Measurements from ENCODE around the gene PPP1R9A.

The PPP1R9A gene

GRCh38 chr7:95045236-95045923 lies 138.0 kb downstream of the PPP1R9A start:
- DNase-seq = no peak

GRCh38 chr7:95046494-95047240 lies 139.3 kb downstream of the PPP1R9A start:
- DNase-seq = no peak

GRCh38 chr7:95047291-95047690 lies 139.9 kb downstream of the PPP1R9A start:
- DNase-seq = no peak

GRCh38 chr7:95052566-95053094 lies 145.2 kb downstream of the PPP1R9A start:
- DNase-seq = no peak

GRCh38 chr7:95054386-95054785 lies 147.0 kb downstream of the PPP1R9A start:
- no peak for DNase-seq

- DNase-seq = no peak
These were observed 147.9 kb downstream of the PPP1R9A start for GRCh38 chr7:95055295-95055694.

GRCh38 chr7:95056107-95056739 lies 148.8 kb downstream of the PPP1R9A start:
- no peak for DNase-seq

GRCh38 chr7:95056901-95057300 lies 149.5 kb downstream of the PPP1R9A start:
- no peak for DNase-seq

GRCh38 chr7:95059842-95060313 lies 152.5 kb downstream of the PPP1R9A start:
- DNase-seq = no peak

- no peak for DNase-seq
These were observed 155.5 kb downstream of the PPP1R9A start for GRCh38 chr7:95062901-95063300.

- no peak for DNase-seq
These were observed 159.5 kb downstream of the PPP1R9A start for GRCh38 chr7:95066737-95067530.

GRCh38 chr7:95088536-95089215 lies 181.3 kb downstream of the PPP1R9A start:
- DNase-seq = no peak

- DNase-seq = no peak
These were observed 182.3 kb downstream of the PPP1R9A start for GRCh38 chr7:95089414-95090315.

GRCh38 chr7:95092324-95092723 lies 184.9 kb downstream of the PPP1R9A start:
- no peak for DNase-seq

- no peak for DNase-seq
These were observed 188.0 kb downstream of the PPP1R9A start for GRCh38 chr7:95095259-95095965.

GRCh38 chr7:95095966-95096540 lies 188.7 kb downstream of the PPP1R9A start:
- no peak for DNase-seq

- DNase-seq = no peak
These were observed 189.9 kb downstream of the PPP1R9A start for GRCh38 chr7:95097291-95097690.

GRCh38 chr7:95097851-95098250 lies 190.5 kb downstream of the PPP1R9A start:
- DNase-seq = no peak

GRCh38 chr7:95099106-95099505 lies 191.7 kb downstream of the PPP1R9A start:
- DNase-seq = no peak

GRCh38 chr7:95101422-95101821 lies 194.0 kb downstream of the PPP1R9A start:
- DNase-seq = no peak
